Astrocyte (in vitro differentiated cells and primary cell): ENCODE data around the gene FFAR1. TPM values are rescaled to one million over a fixed set of nuclear protein-coding genes. Genes with fewer than 3 reads are reported as not detected.

Source experiments
- DNase-seq: peaks from one replicate; pipeline ENCODE4 v3.0.0-alpha.2; 2010; ENCODE audit warnings: low read depth
- FAIRE-seq: peaks from 2 replicates; lab custom pipeline; 2011; peaks lifted over from hg19 to GRCh38; lab: Jason Lieb, UNC
- H2AFZ ChIP-seq: 2 replicates; pipeline ENCODE4 v1.6.0; 2012; ENCODE audit warnings: low read depth, low read length, inconsistent platforms
- H3K27ac ChIP-seq: 2 replicates; pipeline ENCODE4 v1.5.1; 2011; ENCODE audit warnings: low read depth, low read length, inconsistent platforms
- H3K27me3 ChIP-seq: 2 replicates; pipeline ENCODE4 v1.6.0; 2011; ENCODE audit warnings: low read length, inconsistent platforms; ENCODE audit not compliant: insufficient read depth
- H3K36me3 ChIP-seq: 2 replicates; pipeline ENCODE4 v1.5.1; 2011; ENCODE audit warnings: low read length, inconsistent platforms; ENCODE audit not compliant: insufficient read depth
- H3K4me1 ChIP-seq: 2 replicates; pipeline ENCODE4 v1.5.1; 2011; ENCODE audit warnings: low read length, inconsistent platforms; ENCODE audit not compliant: insufficient read depth
- H3K4me2 ChIP-seq: 2 replicates; pipeline ENCODE4 v1.6.0; 2012; ENCODE audit warnings: low read length, inconsistent platforms
- H3K4me3 ChIP-seq: 2 replicates; pipeline ENCODE4 v1.5.1; 2011; ENCODE audit warnings: low read depth, mild to moderate bottlenecking, low read length, inconsistent platforms; ENCODE audit not compliant: insufficient read depth
- H3K79me2 ChIP-seq: 2 replicates; pipeline ENCODE4 v1.6.0; 2012; ENCODE audit warnings: mild to moderate bottlenecking, low read length, inconsistent platforms; ENCODE audit not compliant: insufficient read depth
- H3K9ac ChIP-seq: 2 replicates; pipeline ENCODE4 v1.6.0; 2012; ENCODE audit warnings: mild to moderate bottlenecking, low read length, inconsistent platforms
- H3K9me3 ChIP-seq: 2 replicates; pipeline ENCODE4 v1.5.1; 2012; ENCODE audit warnings: low read depth, mild to moderate bottlenecking, low read length, inconsistent platforms; ENCODE audit not compliant: insufficient read depth
- H4K20me1 ChIP-seq: 2 replicates; pipeline ENCODE4 v1.6.0; 2012; ENCODE audit warnings: low read length, inconsistent platforms; ENCODE audit not compliant: insufficient read depth
- H3K27ac Mint-ChIP-seq: one replicate; pipeline ENCODE4 v1.8.0; 2021; ENCODE audit warnings: mild to moderate bottlenecking, mixed read lengths; ENCODE audit not compliant: unreplicated experiment
- H3K27me3 Mint-ChIP-seq: one replicate; pipeline ENCODE4 v1.8.0; 2021; ENCODE audit warnings: low read depth, mixed read lengths; ENCODE audit not compliant: unreplicated experiment
- H3K36me3 Mint-ChIP-seq: one replicate; pipeline ENCODE4 v1.8.0; 2021; ENCODE audit warnings: low read depth, mixed read lengths; ENCODE audit not compliant: unreplicated experiment
- H3K4me1 Mint-ChIP-seq: one replicate; pipeline ENCODE4 v1.8.0; 2021; ENCODE audit warnings: low read depth, mixed read lengths; ENCODE audit not compliant: unreplicated experiment
- H3K4me3 Mint-ChIP-seq: one replicate; pipeline ENCODE4 v1.8.0; 2021; ENCODE audit warnings: mild to moderate bottlenecking, moderate library complexity, mixed read lengths; ENCODE audit not compliant: unreplicated experiment
- H3K9me3 Mint-ChIP-seq: one replicate; pipeline ENCODE4 v1.8.0; 2021; ENCODE audit warnings: mild to moderate bottlenecking, mixed read lengths; ENCODE audit not compliant: unreplicated experiment
- EZH2 ChIP-seq: IDR thresholded peaks from 2 replicates; pipeline ENCODE4 v1.6.1; 2012; ENCODE audit warnings: mild to moderate bottlenecking, low read length, inconsistent platforms; ENCODE audit not compliant: insufficient read depth
- total RNA-seq: library from RNA; stranded (reverse); gene quantifications from 2 replicates; pipeline ENCODE4 v1.2.1, GENCODE V29; 2021
- TF ChIP-seq, protein P1 (sequence below): IDR thresholded peaks from 2 replicates; pipeline ENCODE4 v1.5.1; 2011; ENCODE audit warnings: low read depth, mild to moderate bottlenecking, inconsistent platforms, low read length, moderate library complexity; ENCODE audit not compliant: insufficient read depth

The FFAR1 gene
- total RNA-seq, 1 donor from 2014 or later, result not detected

DNA sequence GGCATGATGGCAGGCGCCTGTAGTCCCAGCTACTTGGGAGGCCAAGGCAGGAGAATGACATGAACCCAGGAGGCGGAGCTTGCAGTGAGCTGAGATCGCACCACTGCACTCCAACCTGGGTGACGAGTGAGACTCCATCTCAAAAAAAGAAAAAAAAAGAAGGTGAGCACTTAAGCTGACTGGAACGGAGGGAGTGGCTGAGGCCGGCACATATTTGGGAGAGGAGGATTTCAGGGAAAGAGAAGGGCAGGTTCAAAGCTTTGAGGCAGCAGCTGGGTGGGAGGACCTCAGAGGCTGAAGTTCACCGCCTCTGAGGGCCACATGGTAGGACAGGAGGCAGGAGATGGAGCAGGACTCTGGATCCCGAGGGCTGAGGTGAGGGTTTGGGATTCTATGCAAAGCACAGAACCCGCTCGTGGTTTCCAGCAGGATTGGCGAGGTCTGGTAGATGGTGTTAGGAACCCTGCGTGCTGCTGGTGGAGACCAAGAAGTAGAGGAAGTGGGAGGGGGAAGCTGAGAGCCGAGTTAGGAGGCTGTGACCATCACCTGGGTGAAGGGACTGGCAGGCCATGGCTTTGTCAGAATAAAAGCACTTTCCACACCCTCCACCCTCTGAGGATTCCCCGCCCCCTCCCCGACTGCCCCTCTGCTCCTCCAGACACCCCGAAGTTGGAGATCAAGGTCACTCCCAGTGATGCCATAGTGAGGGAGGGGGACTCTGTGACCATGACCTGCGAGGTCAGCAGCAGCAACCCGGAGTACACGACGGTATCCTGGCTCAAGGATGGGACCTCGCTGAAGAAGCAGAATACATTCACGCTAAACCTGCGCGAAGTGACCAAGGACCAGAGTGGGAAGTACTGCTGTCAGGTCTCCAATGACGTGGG lies 10.4 kb upstream of the FFAR1 start:
- no peak overlapping the region for H3K9ac ChIP-seq
- no peak overlapping the region for H3K4me3 ChIP-seq
- no peak overlapping the region for H2AFZ ChIP-seq
- no peak for DNase-seq
- peaks cover 44% of the 10 kb centered on the region for H3K27me3 Mint-ChIP-seq
- H3K4me1 Mint-ChIP-seq, result no peaks in the 10 kb centered on the region
- no peak overlapping the region for H3K4me2 ChIP-seq
- no peaks in the 10 kb centered on the region for H3K36me3 ChIP-seq
- H3K4me3 Mint-ChIP-seq, result no peak overlapping the region
- H4K20me1 ChIP-seq, result no peaks in the 10 kb centered on the region
- H3K27ac ChIP-seq, result no peak overlapping the region
- H3K9me3 Mint-ChIP-seq, result no peaks in the 10 kb centered on the region
- H3K4me1 ChIP-seq, result no peaks in the 10 kb centered on the region
- no peak overlapping the region for H3K27ac Mint-ChIP-seq
- no peaks in the 10 kb centered on the region for H3K27me3 ChIP-seq
- no peaks in the 10 kb centered on the region for H3K36me3 Mint-ChIP-seq
- H3K79me2 ChIP-seq, result no peaks in the 10 kb centered on the region
- no peak for FAIRE-seq
- H3K9me3 ChIP-seq, result no peaks in the 10 kb centered on the region
- TF ChIP-seq, protein P1, sequence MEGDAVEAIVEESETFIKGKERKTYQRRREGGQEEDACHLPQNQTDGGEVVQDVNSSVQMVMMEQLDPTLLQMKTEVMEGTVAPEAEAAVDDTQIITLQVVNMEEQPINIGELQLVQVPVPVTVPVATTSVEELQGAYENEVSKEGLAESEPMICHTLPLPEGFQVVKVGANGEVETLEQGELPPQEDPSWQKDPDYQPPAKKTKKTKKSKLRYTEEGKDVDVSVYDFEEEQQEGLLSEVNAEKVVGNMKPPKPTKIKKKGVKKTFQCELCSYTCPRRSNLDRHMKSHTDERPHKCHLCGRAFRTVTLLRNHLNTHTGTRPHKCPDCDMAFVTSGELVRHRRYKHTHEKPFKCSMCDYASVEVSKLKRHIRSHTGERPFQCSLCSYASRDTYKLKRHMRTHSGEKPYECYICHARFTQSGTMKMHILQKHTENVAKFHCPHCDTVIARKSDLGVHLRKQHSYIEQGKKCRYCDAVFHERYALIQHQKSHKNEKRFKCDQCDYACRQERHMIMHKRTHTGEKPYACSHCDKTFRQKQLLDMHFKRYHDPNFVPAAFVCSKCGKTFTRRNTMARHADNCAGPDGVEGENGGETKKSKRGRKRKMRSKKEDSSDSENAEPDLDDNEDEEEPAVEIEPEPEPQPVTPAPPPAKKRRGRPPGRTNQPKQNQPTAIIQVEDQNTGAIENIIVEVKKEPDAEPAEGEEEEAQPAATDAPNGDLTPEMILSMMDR, result no peak
- no peak for TF ChIP-seq EZH2

DNA sequence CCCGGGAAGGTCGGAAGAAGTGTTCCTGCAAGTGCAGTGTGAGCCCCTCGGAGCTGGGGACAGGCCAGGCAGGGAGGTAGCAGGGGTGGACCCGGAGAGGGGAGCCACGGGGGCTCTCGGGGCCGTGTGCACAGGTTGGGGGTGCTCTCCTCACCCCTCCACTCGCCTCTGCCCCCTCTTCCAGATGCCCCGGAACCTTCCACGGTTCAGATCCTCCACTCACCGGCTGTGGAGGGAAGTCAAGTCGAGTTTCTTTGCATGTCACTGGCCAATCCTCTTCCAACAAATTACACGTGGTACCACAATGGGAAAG lies 9.8 kb upstream of the FFAR1 start:
- H3K4me1 Mint-ChIP-seq, result no peaks in the 10 kb centered on the region
- no peak overlapping the region for H3K4me3 Mint-ChIP-seq
- H3K27me3 Mint-ChIP-seq, result peaks cover 43% of the 10 kb centered on the region
- no peaks in the 10 kb centered on the region for H3K27me3 ChIP-seq
- no peaks in the 10 kb centered on the region for H3K36me3 ChIP-seq
- no peak overlapping the region for H3K4me2 ChIP-seq
- H3K9ac ChIP-seq, result no peak overlapping the region
- H3K4me3 ChIP-seq, result no peak overlapping the region
- no peaks in the 10 kb centered on the region for H3K4me1 ChIP-seq
- no peak for FAIRE-seq
- H2AFZ ChIP-seq, result no peak overlapping the region
- no peaks in the 10 kb centered on the region for H3K9me3 Mint-ChIP-seq
- TF ChIP-seq, protein P1, result no peak
- TF ChIP-seq EZH2, result no peak
- no peaks in the 10 kb centered on the region for H4K20me1 ChIP-seq
- no peak overlapping the region for H3K27ac ChIP-seq
- H3K27ac Mint-ChIP-seq, result no peak overlapping the region
- no peaks in the 10 kb centered on the region for H3K79me2 ChIP-seq
- no peaks in the 10 kb centered on the region for H3K9me3 ChIP-seq
- DNase-seq, result no peak
- H3K36me3 Mint-ChIP-seq, result no peaks in the 10 kb centered on the region

DNA sequence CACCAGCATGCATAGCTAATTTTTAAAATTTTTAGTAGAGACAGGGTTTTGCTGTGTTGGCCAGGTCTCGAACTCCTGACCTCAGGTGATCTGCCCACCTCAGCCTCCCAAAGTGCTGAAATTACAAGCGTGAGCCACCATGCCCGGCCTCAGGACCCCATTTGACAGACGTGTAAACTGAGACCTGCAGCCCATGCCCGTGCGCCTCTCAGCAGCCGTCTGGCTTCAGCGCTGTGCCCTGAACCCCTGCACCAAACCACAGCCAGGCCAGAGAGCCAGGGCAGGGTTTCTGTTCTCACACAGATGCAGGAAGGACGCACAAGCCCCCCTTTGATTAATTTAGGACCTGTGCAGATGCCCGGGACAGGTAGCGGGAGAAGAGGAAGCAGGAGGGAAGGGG lies 7.3 kb upstream of the FFAR1 start:
- H3K4me2 ChIP-seq, result no peak overlapping the region
- DNase-seq (no peak), FAIRE-seq (no peak)

More for the DNA sequence above, 7.3 kb upstream of the FFAR1 start:
- Histone ChIP-seq H3K9me3 (no peaks in the 10 kb centered on the region), H4K20me1 (no peaks in the 10 kb centered on the region), H3K36me3 (no peaks in the 10 kb centered on the region), H3K27me3 (no peaks in the 10 kb centered on the region), H3K27ac (no peak overlapping the region), H3K4me1 (no peaks in the 10 kb centered on the region), H3K9ac (no peak overlapping the region), H3K79me2 (no peaks in the 10 kb centered on the region), H3K4me3 (no peak overlapping the region), H2AFZ (no peak overlapping the region)
- TF ChIP-seq, protein P1, result no peak
- TF ChIP-seq EZH2, result no peak
- Mint-ChIP-seq H3K27ac (no peak overlapping the region), H3K4me1 (no peaks in the 10 kb centered on the region), H3K4me3 (no peak overlapping the region), H3K9me3 (no peaks in the 10 kb centered on the region), H3K36me3 (no peaks in the 10 kb centered on the region), H3K27me3 (peaks cover 46% of the 10 kb centered on the region)
